ENCODE measurements around the gene HOXD4.

- no peak for TF ChIP-seq RAD21 (IDR thresholded peaks at IDR 0.05; ENCODE audit: low read length)
- TF ChIP-seq CTCF (IDR thresholded peaks at IDR 0.05) = no peak
- no peak for TF ChIP-seq EP300 (IDR thresholded peaks at IDR 0.05; ENCODE audit: borderline replicate concordance in 1 of 2, low read depth in 1 of 2, low read length in 1 of 2)
- no peak for TF ChIP-seq USF2 (IDR thresholded peaks at IDR 0.05; ENCODE audit: borderline replicate concordance, low read depth, low read length)
- no peak for TF ChIP-seq JUND (IDR thresholded peaks at IDR 0.05)
- no peak for TF ChIP-seq EZH2phosphoT487 (IDR thresholded peaks at IDR 0.05; ENCODE audit: borderline replicate concordance, low read depth)
- no peak for TF ChIP-seq CHD2 (IDR thresholded peaks at IDR 0.05; ENCODE audit: low read length, partially characterized antibody)
- no peak for TF ChIP-seq ELF1 (IDR thresholded peaks at IDR 0.05)
These were observed 24.6 kb downstream of the HOXD4 start for GRCh38 chr2:176175709-176176607.

Measured in SK-N-SH (cell line).